K562 (cell line): ENCODE results near the gene RFT1. TPM values are rescaled to one million over a fixed set of nuclear protein-coding genes. Genes with fewer than 3 reads are reported as not detected.

Source experiments
- ATAC-seq: fragments of 200-7000 bp; cut with Tn5 transposase; 3 replicates; pipeline ENCODE4 v1.9.1; 2020; ENCODE audit warnings: moderate library complexity
- BruUV-seq: library from RNA; stranded (reverse); fragments of 400-500 nt; replicated peaks from 2 replicates; lab custom pipeline; 2021; lab: Mats Ljungman, UMichigan
- CTCF ChIA-PET: fragments of 300-600 bp; formaldehyde crosslinking; extraction: SDS; loops from one replicate; lab custom pipeline; 2021; ENCODE audit warnings: low intra/inter-chr PET ratio; lab: Yijun Ruan, JAX
- POLR2A ChIA-PET: fragments of 300-600, 350-650 bp; sonication (Branson Sonifier 250); formaldehyde crosslinking; extraction: SDS; loops from one replicate; lab custom pipeline; 2021; ENCODE audit warnings: antibody characterized with exemption, inconsistent platforms; lab: Yijun Ruan, JAX
- DNase-seq, 4 experiments: peaks; one replicate each; pipeline versions ENCODE4 v3.0.0 to v3.0.0-alpha.2; 2011 to 2018; ENCODE audit warnings: low spot score in 3 of 4, mixed read lengths in 3 of 4; ENCODE audit errors: extremely low read depth in 1 of 4
- FAIRE-seq: peaks from 2 replicates; lab custom pipeline; 2011; peaks lifted over from hg19 to GRCh38; lab: Jason Lieb, UNC
- H2AFZ ChIP-seq: 2 replicates; pipeline ENCODE4 v1.6.0; 2011; ENCODE audit warnings: low read depth, low read length, control low read depth, inconsistent platforms
- H3K27ac ChIP-seq: fragments of 200-600 bp; 3 replicates; pipeline ENCODE4 v1.8.0; 2011; ENCODE audit warnings: low read depth, mild to moderate bottlenecking, control low read depth, inconsistent platforms, low read length, moderate library complexity, mixed read lengths; ENCODE audit errors: extremely low read depth
- H3K27me3 ChIP-seq, 2 experiments: fragments of 300-600 bp in 1 of 2; 2 replicates in 1 of 2; 3 replicates in 1 of 2; pipeline versions ENCODE4 v1.6.0 to v1.8.0; 2011; ENCODE audit warnings: inconsistent platforms in 2 of 2, low read length in 2 of 2, mild to moderate bottlenecking in 1 of 2, mixed read lengths in 1 of 2, moderate library complexity in 1 of 2; ENCODE audit not compliant: control insufficient read depth in 2 of 2, insufficient read depth in 2 of 2
- H3K36me3 ChIP-seq: fragments of 300-600 bp; 3 replicates; pipeline ENCODE4 v1.8.0; 2011; ENCODE audit warnings: mild to moderate bottlenecking, low read length, inconsistent platforms; ENCODE audit not compliant: control insufficient read depth, insufficient read depth
- H3K4me1 ChIP-seq, 2 experiments: fragments of 200-600 bp in 1 of 2; replicated peaks in 1 of 2; 2 replicates in 1 of 2; 3 replicates in 1 of 2; pipeline versions ENCODE4 v1.5.1 to v1.8.0; 2011; ENCODE audit warnings: inconsistent platforms in 2 of 2, low read length in 2 of 2, mild to moderate bottlenecking in 1 of 2, mixed read lengths in 1 of 2, moderate library complexity in 1 of 2; ENCODE audit not compliant: control insufficient read depth in 2 of 2, insufficient read depth in 2 of 2
- H3K4me2 ChIP-seq: 2 replicates; pipeline ENCODE4 v1.6.1; 2011; ENCODE audit warnings: low read length, control low read depth, inconsistent platforms, mixed read lengths; ENCODE audit not compliant: insufficient read depth
- H3K4me3 ChIP-seq: fragments of 200-600 bp; sonication (generic), shearing (Covaris generic); 2 replicates; pipeline ENCODE4 v1.5.1; 2016; ENCODE audit warnings: control low read depth, inconsistent platforms
- H3K79me2 ChIP-seq: fragments of 200-600 bp; 3 replicates; pipeline ENCODE4 v1.8.0; 2011; ENCODE audit warnings: low read length, inconsistent platforms; ENCODE audit not compliant: control insufficient read depth, insufficient read depth
- H3K9ac ChIP-seq, 2 experiments: 2 replicates each; pipeline versions ENCODE4 v1.6.0 to v1.6.1; 2011; ENCODE audit warnings: low read depth in 2 of 2, low read length in 2 of 2, control low read depth in 1 of 2, inconsistent platforms in 1 of 2, mild to moderate bottlenecking in 1 of 2, mixed read lengths in 1 of 2; ENCODE audit not compliant: insufficient read depth in 1 of 2
- H3K9me1 ChIP-seq: one replicate; pipeline ENCODE4 v1.6.0; 2011; ENCODE audit warnings: inconsistent platforms, mild to moderate bottlenecking, low read length, moderate library complexity; ENCODE audit not compliant: control insufficient read depth, insufficient read depth
- H3K9me3 ChIP-seq: replicated peaks from 2 replicates; pipeline ENCODE4 v1.5.1; 2011; ENCODE audit warnings: low read depth, low read length, inconsistent platforms; ENCODE audit not compliant: control insufficient read depth, insufficient read depth
- H4K20me1 ChIP-seq: replicated peaks from 2 replicates; pipeline ENCODE4 v1.6.1; 2011; ENCODE audit warnings: low read length, inconsistent platforms, mixed read lengths; ENCODE audit not compliant: control insufficient read depth, insufficient read depth
- CEBPG ChIP-seq, 3 experiments: fragments of 200-800 bp in 1 of 3; sonication (Bioruptor generic) in 1 of 3; sonication (generic) in 1 of 3; formaldehyde crosslinking in 1 of 3; IDR thresholded peaks in 2 of 3; conservative IDR thresholded peaks in 1 of 3; 2 replicates each; pipeline versions ENCODE4 v1.6.1 to v1.8.0; 2016 to 2022; ENCODE audit warnings: missing compliant biosample characterization in 2 of 3, missing genetic modification characterization in 2 of 3, mild to moderate bottlenecking in 1 of 3, missing genetic modification reagents in 1 of 3
- KAT7 ChIP-seq: sonication (generic); formaldehyde crosslinking; IDR thresholded peaks from 2 replicates; pipeline ENCODE4 v1.8.0; 2022; ENCODE audit warnings: missing genetic modification reagents, mild to moderate bottlenecking, borderline replicate concordance
- SREBF2 ChIP-seq: sonication (generic); formaldehyde crosslinking; IDR thresholded peaks from 2 replicates; pipeline ENCODE4 v1.4.0; 2020; ENCODE audit warnings: mild to moderate bottlenecking, missing genetic modification reagents
- ZNF197 ChIP-seq: fragments of 200-800 bp; sonication (Bioruptor generic); IDR thresholded peaks from 2 replicates; pipeline ENCODE4 v1.6.1; 2016; ENCODE audit warnings: low read depth, missing genetic modification characterization, missing compliant biosample characterization
- ZNF24 ChIP-seq: fragments of 450-650 bp; IDR thresholded peaks from 2 replicates; pipeline ENCODE4 v1.6.1; 2016
- WGBS: fragments of 100-300 bp; shearing (Covaris generic); methylation state at CpG from one replicate; pipeline ENCODE4 v1.1.6; 2016; ENCODE audit warnings: low coverage, mixed read lengths; ENCODE audit not compliant: insufficient coverage; ENCODE audit errors: missing lambda C conversion rate; 5-methylcytosine and 5-hydroxymethylcytosine counted together
- in situ Hi-C: fragments of 300-500 bp; cut with MboI; formaldehyde crosslinking; loops from 4 replicates; pipeline ENCODE4 v1.15.0; 2018; ENCODE audit warnings: inconsistent platforms, mixed read lengths
- intact Hi-C: fragments of 100-400 bp; cut with micrococcal nuclease; formaldehyde crosslinking; loops from 2 replicates; pipeline ENCODE4 v1.14.2; 2022
- polyA plus RNA-seq, 8 experiments: library from polyadenylated mRNA; depleted of rRNA in 4 of 8; stranded (reverse) in 5 of 8; unstranded in 3 of 8; fragments of >200 nt; fragmentation: Nextera tagmentation in 2 of 8; fragmentation: Illumina TruSeq in 1 of 8; extraction: Ambion mirVana in 2 of 8; extraction: Trizol in 1 of 8; gene quantifications; 2 replicates each; pipeline versions ENCODE4 v1.2.1 to v1.2.3, GENCODE V29; 2011 to 2014; ENCODE audit warnings: inconsistent platforms in 1 of 8, missing spikeins in 1 of 8
- total RNA-seq, 7 experiments: library from RNA; depleted of rRNA in 6 of 7; stranded (reverse); fragments of >200 nt in 6 of 7; fragmentation: Illumina TruSeq in 2 of 7; extraction: Trizol in 2 of 7; gene quantifications; 2 replicates each; pipeline versions ENCODE4 v1.2.1 to v1.2.3, GENCODE V29; 2011 to 2021; ENCODE audit warnings: low replicate concordance in 1 of 7
- TF ChIP-seq, protein P1 (sequence below): fragments of 150-350 bp; conservative IDR thresholded peaks from 2 replicates; pipeline ENCODE4 v1.6.1; 2014; ENCODE audit warnings: low read length
- TF ChIP-seq, protein P2 (sequence below): fragments of 250-450 bp; sonication (Bioruptor Pico); IDR thresholded peaks from 2 replicates; pipeline ENCODE4 v1.5.0; 2021

The RFT1 gene
- total and polyA plus RNA-seq, 9 of the 15 experiments (the other 6 are each of a cell fraction or from before 2014, with no cell fraction given), result 4.4 to 23.8 (median 8.9) TPM

DNA sequence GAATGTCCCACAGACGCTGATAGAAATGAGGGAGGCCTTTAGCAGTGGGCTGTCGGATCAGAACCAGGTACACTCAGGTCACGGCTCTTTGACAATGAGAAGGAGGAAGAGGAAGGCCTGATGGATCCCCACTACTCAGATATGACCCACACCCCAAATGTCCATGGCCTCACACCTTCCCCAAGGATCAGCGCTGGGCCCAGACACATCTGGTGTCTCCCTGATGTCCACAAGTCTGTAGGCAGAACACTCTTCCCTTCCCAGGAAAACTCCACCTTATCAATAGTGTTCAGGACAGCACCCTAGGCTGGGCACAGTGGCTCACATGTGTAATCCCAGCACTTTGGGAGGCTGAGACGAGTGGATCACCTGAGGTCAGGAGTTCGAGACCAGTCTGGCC is 51.1 kb downstream of the RFT1 start (continued):
- TF ChIP-seq, protein P1, sequence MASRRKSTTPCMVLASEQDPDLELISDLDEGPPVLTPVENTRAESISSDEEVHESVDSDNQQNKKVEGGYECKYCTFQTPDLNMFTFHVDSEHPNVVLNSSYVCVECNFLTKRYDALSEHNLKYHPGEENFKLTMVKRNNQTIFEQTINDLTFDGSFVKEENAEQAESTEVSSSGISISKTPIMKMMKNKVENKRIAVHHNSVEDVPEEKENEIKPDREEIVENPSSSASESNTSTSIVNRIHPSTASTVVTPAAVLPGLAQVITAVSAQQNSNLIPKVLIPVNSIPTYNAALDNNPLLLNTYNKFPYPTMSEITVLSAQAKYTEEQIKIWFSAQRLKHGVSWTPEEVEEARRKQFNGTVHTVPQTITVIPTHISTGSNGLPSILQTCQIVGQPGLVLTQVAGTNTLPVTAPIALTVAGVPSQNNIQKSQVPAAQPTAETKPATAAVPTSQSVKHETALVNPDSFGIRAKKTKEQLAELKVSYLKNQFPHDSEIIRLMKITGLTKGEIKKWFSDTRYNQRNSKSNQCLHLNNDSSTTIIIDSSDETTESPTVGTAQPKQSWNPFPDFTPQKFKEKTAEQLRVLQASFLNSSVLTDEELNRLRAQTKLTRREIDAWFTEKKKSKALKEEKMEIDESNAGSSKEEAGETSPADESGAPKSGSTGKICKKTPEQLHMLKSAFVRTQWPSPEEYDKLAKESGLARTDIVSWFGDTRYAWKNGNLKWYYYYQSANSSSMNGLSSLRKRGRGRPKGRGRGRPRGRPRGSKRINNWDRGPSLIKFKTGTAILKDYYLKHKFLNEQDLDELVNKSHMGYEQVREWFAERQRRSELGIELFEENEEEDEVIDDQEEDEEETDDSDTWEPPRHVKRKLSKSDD, result no peak
- TF ChIP-seq, protein P2, sequence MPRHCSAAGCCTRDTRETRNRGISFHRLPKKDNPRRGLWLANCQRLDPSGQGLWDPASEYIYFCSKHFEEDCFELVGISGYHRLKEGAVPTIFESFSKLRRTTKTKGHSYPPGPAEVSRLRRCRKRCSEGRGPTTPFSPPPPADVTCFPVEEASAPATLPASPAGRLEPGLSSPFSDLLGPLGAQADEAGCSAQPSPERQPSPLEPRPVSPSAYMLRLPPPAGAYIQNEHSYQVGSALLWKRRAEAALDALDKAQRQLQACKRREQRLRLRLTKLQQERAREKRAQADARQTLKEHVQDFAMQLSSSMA, result no peak
- no peak for TF ChIP-seq ZNF24

GRCh38 chr3:53078656-53079055 is 51.6 kb downstream of the RFT1 start:
- in situ Hi-C loops, result loop anchor here (10.0 kb wide), 1 partner anchor 234 kb away; no protein-coding TSS in a partner anchor
- no TSS peak for BruUV-seq

More at GRCh38 chr3:53078656-53079055, 51.6 kb downstream of the RFT1 start:
- Histone ChIP-seq H3K9ac (no peak overlapping the region), H3K4me3 (no peak overlapping the region)
- no peak for ATAC-seq
- TF ChIP-seq SREBF2 (CRISPR knock-in tag), result no peak
- TF ChIP-seq ZNF197 (CRISPR knock-in tag), result no peak
- TF ChIP-seq CEBPG (CRISPR knock-in tag; IDR thresholded peaks at IDR 0.05), result 0 out of 2 replicates have a peak, but pooled peaks have one; percentile 16
- no peak for TF ChIP-seq CEBPG (tag; conservative IDR thresholded peaks at IDR 0.05 in 1 of 2, IDR thresholded peaks at IDR 0.05 in 1 of 2)
- no peak for TF ChIP-seq KAT7
- TF ChIP-seq, all 486 proteins: peak for 1
- peaks cover 4 to 7% of the 10 kb centered on the region in 2 experiments; a peak in 4 of 5 replicates for H3K4me1 ChIP-seq
- no peaks in the 10 kb centered on the region for H3K27me3 ChIP-seq
- no peak for DNase-seq
- H3K79me2 ChIP-seq, result no peaks in the 10 kb centered on the region
- 47% methylated on average over 3 of the region's 3 CpGs for WGBS
- H4K20me1 ChIP-seq, result no peaks in the 10 kb centered on the region
- H3K9me1 ChIP-seq, result no peaks in the 10 kb centered on the region
- H3K9me3 ChIP-seq, result no peaks in the 10 kb centered on the region
- POLR2A ChIA-PET, result interaction anchor here (1.6 kb wide), 1 partner anchor 10 kb away, joined by 4 read pairs; no protein-coding TSS in a partner anchor
- intact Hi-C loops, result loop anchor here (10.0 kb wide), 1 partner anchor 334 kb away; no protein-coding TSS in a partner anchor
- no peak overlapping the region for H2AFZ ChIP-seq
- H3K27ac ChIP-seq, result no peak overlapping the region
- no peaks in the 10 kb centered on the region for H3K36me3 ChIP-seq
- no peak for FAIRE-seq
- CTCF ChIA-PET, result no interaction called here
- no peak overlapping the region for H3K4me2 ChIP-seq
